Endothelial cell of umbilical vein (primary cell): ENCODE results near the gene TMEM178B.

Experiments used
- EZH2 ChIP-seq: IDR thresholded peaks from 2 replicates; pipeline ENCODE4 v1.6.1; 2012; ENCODE audit warnings: borderline replicate concordance, low read depth, mild to moderate bottlenecking, moderate library complexity, low read length, inconsistent platforms; ENCODE audit not compliant: severe bottlenecking
- GATA2 ChIP-seq: IDR thresholded peaks from 2 replicates; pipeline ENCODE4 v1.7.0; 2011; ENCODE audit warnings: low read depth, mild to moderate bottlenecking, moderate library complexity, mixed read lengths, low read length; ENCODE audit not compliant: insufficient read length, insufficient read depth
- POLR2A ChIP-seq: IDR thresholded peaks from 2 replicates; pipeline ENCODE4 v1.6.1; 2012; ENCODE audit warnings: low read depth, mild to moderate bottlenecking, control low read depth, low read length
- POLR2AphosphoS5 ChIP-seq: IDR thresholded peaks from 2 replicates; pipeline ENCODE4 v1.6.1; 2012; ENCODE audit warnings: low read depth, mild to moderate bottlenecking, control low read depth, low read length, moderate library complexity; ENCODE audit not compliant: insufficient read depth
- TF ChIP-seq, protein P1 (sequence below), 2 donors: IDR thresholded peaks; 1 replicate in 1 of 2; 2 replicates in 1 of 2; pipeline ENCODE4 v1.5.1; 2011; ENCODE audit warnings: low read length in 2 of 2, mild to moderate bottlenecking in 2 of 2, moderate library complexity in 2 of 2, control low read depth in 1 of 2, inconsistent platforms in 1 of 2, low read depth in 1 of 2; ENCODE audit not compliant: insufficient read depth in 1 of 2; ENCODE audit errors: extremely low read depth in 1 of 2

DNA sequence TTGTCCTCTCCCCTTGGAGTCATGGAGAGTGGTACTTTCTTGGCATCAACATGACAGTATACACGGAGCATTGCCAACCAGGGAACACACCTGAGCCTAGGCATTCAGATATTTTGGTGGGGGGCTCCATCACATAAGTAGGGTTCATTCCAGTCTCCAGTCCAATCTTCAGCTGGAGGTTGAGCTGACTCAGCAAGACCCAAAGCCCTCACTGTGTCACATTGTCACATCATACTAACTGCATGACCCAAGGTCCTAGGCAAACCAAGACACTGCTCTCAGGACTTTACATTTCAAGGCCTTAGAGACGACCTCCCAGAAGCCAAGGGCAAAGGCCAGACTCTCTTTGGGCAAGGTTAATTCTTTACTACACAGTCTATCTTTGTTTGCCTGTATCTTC lies 190.1 kb downstream of the TMEM178B start:
- TF ChIP-seq, protein P1, sequence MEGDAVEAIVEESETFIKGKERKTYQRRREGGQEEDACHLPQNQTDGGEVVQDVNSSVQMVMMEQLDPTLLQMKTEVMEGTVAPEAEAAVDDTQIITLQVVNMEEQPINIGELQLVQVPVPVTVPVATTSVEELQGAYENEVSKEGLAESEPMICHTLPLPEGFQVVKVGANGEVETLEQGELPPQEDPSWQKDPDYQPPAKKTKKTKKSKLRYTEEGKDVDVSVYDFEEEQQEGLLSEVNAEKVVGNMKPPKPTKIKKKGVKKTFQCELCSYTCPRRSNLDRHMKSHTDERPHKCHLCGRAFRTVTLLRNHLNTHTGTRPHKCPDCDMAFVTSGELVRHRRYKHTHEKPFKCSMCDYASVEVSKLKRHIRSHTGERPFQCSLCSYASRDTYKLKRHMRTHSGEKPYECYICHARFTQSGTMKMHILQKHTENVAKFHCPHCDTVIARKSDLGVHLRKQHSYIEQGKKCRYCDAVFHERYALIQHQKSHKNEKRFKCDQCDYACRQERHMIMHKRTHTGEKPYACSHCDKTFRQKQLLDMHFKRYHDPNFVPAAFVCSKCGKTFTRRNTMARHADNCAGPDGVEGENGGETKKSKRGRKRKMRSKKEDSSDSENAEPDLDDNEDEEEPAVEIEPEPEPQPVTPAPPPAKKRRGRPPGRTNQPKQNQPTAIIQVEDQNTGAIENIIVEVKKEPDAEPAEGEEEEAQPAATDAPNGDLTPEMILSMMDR (IDR thresholded peaks at IDR 0.05; ENCODE audit: extremely low read depth in 1 of 2, insufficient read depth in 1 of 2, low read depth in 1 of 2, low read length in 2 of 2) = no peak
- TF ChIP-seq POLR2A = no peak
- TF ChIP-seq EZH2 = no peak
- TF ChIP-seq POLR2AphosphoS5 = no peak
- no peak for TF ChIP-seq GATA2
